Bronchial epithelial cell (primary cell): ENCODE results near the gene COL23A1. TPM values are rescaled to one million over a fixed set of nuclear protein-coding genes. Genes with fewer than 3 reads are reported as not detected.
A peak's percentile ranks its signal among the peaks of the same experiment; 100 is the strongest.
"Not testable (repeated sequence)": the region's sequence is repeated elsewhere in the genome, so short reads cannot be mapped to it uniquely, and the experiment has no call there.

Experiments
- DNase-seq: peaks from one replicate; pipeline ENCODE4 v3.0.0-alpha.2; 2010; ENCODE audit warnings: low read depth
- FAIRE-seq: peaks from 2 replicates; lab custom pipeline; 2011; peaks lifted over from hg19 to GRCh38; lab: Jason Lieb, UNC
- H3K27me3 ChIP-seq: 2 replicates; pipeline ENCODE4 v1.5.1; 2011; ENCODE audit warnings: low read length; ENCODE audit not compliant: control insufficient read depth, insufficient read depth
- H3K36me3 ChIP-seq: 2 replicates; pipeline ENCODE4 v1.5.1; 2011; ENCODE audit warnings: low read length; ENCODE audit not compliant: control insufficient read depth, insufficient read depth
- H3K4me3 ChIP-seq: 2 replicates; pipeline ENCODE4 v1.5.1; 2011; ENCODE audit warnings: mild to moderate bottlenecking, low read depth, low read length, control low read depth
- total RNA-seq: library from RNA; depleted of rRNA; stranded (reverse); fragments of >200 nt; gene quantifications from 2 replicates; pipeline ENCODE4 v1.2.1, GENCODE V29; 2014
- TF ChIP-seq, protein P1 (sequence below): IDR thresholded peaks from 2 replicates; pipeline ENCODE4 v1.5.1; 2011; ENCODE audit warnings: mild to moderate bottlenecking, moderate library complexity, low read length, control low read depth, inconsistent platforms; ENCODE audit not compliant: insufficient read depth, severe bottlenecking

The COL23A1 gene
- total RNA-seq, 1 donor from 2014 or later, result 0.26 TPM

DNA sequence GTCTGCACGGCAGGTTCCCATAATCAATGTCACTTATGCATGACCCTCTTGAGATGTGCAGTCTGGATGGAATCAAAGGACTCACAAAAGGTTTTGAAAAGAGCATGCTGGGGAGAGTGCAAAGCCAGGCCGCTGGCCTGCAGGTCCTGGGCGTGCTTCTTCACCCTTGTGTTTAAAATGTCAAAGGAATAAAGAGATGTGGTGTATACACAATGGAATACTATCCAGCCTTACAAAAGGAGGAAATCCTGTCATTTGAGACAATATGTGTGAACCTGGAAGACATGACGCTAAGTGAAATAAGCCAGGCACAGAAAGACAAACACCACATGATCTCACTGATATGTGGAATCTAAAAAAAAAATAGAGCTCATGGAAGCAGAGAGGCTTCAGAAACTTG lies 220.1 kb downstream of the COL23A1 start:
- H3K36me3 ChIP-seq, result no peaks in the 10 kb centered on the region
- TF ChIP-seq, protein P1, sequence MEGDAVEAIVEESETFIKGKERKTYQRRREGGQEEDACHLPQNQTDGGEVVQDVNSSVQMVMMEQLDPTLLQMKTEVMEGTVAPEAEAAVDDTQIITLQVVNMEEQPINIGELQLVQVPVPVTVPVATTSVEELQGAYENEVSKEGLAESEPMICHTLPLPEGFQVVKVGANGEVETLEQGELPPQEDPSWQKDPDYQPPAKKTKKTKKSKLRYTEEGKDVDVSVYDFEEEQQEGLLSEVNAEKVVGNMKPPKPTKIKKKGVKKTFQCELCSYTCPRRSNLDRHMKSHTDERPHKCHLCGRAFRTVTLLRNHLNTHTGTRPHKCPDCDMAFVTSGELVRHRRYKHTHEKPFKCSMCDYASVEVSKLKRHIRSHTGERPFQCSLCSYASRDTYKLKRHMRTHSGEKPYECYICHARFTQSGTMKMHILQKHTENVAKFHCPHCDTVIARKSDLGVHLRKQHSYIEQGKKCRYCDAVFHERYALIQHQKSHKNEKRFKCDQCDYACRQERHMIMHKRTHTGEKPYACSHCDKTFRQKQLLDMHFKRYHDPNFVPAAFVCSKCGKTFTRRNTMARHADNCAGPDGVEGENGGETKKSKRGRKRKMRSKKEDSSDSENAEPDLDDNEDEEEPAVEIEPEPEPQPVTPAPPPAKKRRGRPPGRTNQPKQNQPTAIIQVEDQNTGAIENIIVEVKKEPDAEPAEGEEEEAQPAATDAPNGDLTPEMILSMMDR, result no peak
- no peak overlapping the region for H3K4me3 ChIP-seq
- H3K27me3 ChIP-seq, result no peaks in the 10 kb centered on the region
- DNase-seq (no peak), FAIRE-seq (no peak)

DNA sequence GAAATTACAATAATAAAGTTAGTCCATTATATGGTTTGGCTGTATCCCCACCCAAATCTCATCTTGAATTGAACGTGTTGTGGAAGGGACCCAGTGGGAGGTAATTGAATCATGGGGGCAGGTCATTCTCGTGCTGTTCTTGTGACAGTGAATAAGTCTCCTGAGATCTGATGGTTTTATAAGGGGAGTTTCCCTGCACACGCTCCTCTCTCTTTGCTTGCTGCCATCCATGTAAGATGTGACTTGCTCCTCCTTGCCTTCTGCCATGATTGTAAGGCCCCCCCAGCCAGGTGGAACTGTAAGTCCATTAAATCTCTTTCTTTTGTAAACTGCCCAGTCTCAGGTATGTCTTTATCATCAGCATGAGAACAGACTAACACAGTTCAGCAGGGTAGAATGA lies 220.7 kb downstream of the COL23A1 start:
- FAIRE-seq, H3K4me3 ChIP-seq, DNase-seq, H3K36me3 ChIP-seq, H3K27me3 ChIP-seq: not testable (repeated sequence)

DNA sequence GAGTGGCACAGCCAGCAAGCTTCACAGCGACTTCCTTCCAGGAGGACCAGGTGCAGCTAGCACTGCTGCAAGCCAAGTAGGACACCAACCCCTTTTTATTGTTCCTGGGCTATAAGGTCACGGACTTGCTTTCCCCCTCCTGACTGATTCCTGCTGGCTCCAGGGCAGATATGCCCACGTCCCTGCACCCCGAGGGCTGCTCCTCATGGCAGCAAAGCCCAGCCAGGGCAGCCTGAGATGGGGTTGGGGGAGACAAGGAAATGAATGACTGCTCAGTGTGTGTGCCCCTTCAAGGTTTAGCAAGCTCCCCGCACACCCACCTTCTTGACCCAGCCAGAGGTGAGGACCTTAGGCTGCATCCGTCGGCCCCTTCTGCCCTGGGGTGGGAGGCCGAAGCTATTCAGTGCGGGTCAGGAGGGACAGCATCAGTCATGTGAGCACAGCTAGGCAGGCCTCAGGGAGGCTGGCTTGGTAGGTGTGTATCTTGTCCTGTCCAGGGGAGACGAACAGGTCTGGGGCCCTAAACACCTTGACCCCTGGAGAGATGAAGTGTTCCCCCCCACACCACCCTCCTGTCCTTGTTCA lies 221.4 kb downstream of the COL23A1 start:
- TF ChIP-seq, protein P1, result no peak
- FAIRE-seq, result peak; percentile 28
- no peaks in the 10 kb centered on the region for H3K27me3 ChIP-seq

DNA sequence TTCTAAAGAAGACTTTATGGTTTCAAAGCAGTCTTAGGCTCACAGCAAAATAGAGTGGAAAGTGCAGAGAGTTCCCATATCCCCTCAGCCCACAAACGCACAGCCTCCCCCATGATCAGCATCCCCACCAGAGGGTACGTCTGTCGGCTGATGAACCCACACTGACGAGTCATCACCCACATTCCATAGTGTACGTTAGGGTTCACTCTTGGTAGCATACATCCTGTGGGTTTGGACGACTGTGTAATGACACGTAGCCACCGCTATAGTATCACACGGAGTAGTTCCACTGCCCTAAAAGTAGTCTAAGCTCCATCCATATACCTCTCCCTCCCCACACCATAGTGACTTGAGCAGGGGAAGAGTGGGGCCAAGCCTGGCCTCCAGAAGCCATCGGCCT lies 221.9 kb downstream of the COL23A1 start:
- DNase-seq, result no peak
- Histone ChIP-seq H3K27me3 (no peaks in the 10 kb centered on the region), H3K4me3 (no peak overlapping the region), H3K36me3 (no peaks in the 10 kb centered on the region)
- no peak for FAIRE-seq
- TF ChIP-seq, protein P1, result no peak

More for the DNA sequence above, 221.4 kb downstream of the COL23A1 start:
- no peak for DNase-seq
- no peak overlapping the region for H3K4me3 ChIP-seq
- no peaks in the 10 kb centered on the region for H3K36me3 ChIP-seq

DNA sequence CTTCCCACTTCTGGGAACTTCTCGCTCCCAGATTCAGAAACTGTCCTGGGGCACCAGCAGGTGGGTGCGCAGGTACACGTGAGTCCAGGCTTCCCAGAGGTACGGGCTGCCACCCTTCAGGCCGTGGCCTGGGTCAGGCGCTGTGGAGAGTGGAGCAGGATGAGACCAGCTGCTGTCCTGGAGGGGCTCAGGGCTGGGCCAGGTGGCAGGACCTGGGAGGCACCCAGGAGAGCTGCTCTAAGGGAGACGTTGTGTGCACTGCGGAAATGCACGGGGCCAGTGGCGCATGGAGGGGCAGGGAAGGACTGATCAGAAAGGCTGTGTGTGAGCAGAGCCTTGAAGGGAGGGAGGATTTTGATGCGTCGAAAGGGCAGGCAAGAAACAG lies 222.5 kb downstream of the COL23A1 start:
- Histone ChIP-seq H3K36me3 (no peaks in the 10 kb centered on the region), H3K27me3 (no peaks in the 10 kb centered on the region), H3K4me3 (no peak overlapping the region)
- DNase-seq (no peak), FAIRE-seq (no peak)
- TF ChIP-seq, protein P1, result no peak

DNA sequence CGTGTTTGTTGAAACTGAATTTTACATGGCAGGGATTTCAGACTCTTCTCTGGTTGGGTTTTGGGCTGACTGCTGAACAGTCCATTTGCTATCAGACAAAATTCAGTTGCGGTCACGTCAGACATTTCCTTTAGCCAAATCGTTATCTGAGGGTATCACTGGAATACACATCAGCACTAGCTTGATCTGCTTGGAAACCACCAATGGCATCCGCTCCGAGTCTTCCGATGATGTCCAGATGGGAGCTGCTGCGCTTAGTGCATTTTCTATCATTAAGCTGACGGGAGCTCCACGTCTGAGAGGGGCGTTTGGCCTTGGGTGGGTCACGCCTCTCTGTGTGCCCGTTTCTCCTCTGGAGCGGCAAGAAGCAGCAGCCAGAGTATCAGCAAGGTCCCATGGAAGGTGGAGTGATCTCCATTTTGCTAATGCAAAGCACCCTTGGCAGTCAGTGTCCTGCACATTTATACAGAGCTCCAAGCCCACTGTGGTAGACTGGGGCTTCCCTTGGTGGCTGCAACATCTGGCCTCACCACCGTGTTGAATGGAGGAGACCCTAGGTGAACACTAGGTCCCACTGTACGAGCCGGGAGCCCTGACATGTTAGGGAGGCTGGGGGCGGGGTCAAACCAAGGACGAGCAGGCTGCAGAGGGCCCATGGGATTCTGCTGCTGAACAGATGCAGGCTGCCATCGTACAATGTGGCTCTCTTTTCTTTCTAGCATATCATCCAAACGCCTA lies 223.0 kb downstream of the COL23A1 start:
- Histone ChIP-seq H3K27me3 (no peaks in the 10 kb centered on the region), H3K36me3 (no peaks in the 10 kb centered on the region), H3K4me3 (no peak overlapping the region)
- DNase-seq (no peak), FAIRE-seq (no peak)
- TF ChIP-seq, protein P1, result no peak
